Trophoblast cell (in vitro differentiated cells and primary cell): Measurements from ENCODE around the gene TADA2B.

Experiments used
- DNase-seq, 2 donors: peaks; one replicate each; pipeline ENCODE4 v3.0.0-alpha.2; 2016
- H2AFZ ChIP-seq: 2 replicates; pipeline ENCODE4 v1.6.1; 2013; ENCODE audit warnings: low read length, moderate library complexity, mild to moderate bottlenecking; ENCODE audit not compliant: insufficient read depth, poor library complexity
- H2AK5ac ChIP-seq: 2 replicates; pipeline ENCODE4 v1.6.1; 2013; ENCODE audit warnings: mild to moderate bottlenecking, low read length
- H2BK120ac ChIP-seq: 2 replicates; pipeline ENCODE4 v1.6.1; 2013; ENCODE audit warnings: low read length, mild to moderate bottlenecking, moderate library complexity; ENCODE audit not compliant: insufficient read depth, poor library complexity
- H2BK12ac ChIP-seq: 2 replicates; pipeline ENCODE4 v1.6.1; 2013; ENCODE audit warnings: mild to moderate bottlenecking, low read length, moderate library complexity
- H2BK5ac ChIP-seq: 2 replicates; pipeline ENCODE4 v1.6.1; 2013; ENCODE audit warnings: low read length, low read depth, moderate library complexity, mild to moderate bottlenecking; ENCODE audit not compliant: poor library complexity
- H3K14ac ChIP-seq: 2 replicates; pipeline ENCODE4 v1.6.1; 2013; ENCODE audit warnings: mild to moderate bottlenecking, low read length
- H3K18ac ChIP-seq: 2 replicates; pipeline ENCODE4 v1.6.1; 2013; ENCODE audit warnings: mild to moderate bottlenecking, low read length
- H3K23ac ChIP-seq: 2 replicates; pipeline ENCODE4 v1.6.1; 2013; ENCODE audit warnings: low read length
- H3K27ac ChIP-seq: 2 replicates; pipeline ENCODE4 v1.5.1; 2013; ENCODE audit warnings: low read depth, mild to moderate bottlenecking, inconsistent platforms, low read length, moderate library complexity
- H3K27me3 ChIP-seq: 2 replicates; pipeline ENCODE4 v1.6.1; 2013; ENCODE audit warnings: inconsistent platforms, mild to moderate bottlenecking, low read length, moderate library complexity; ENCODE audit not compliant: insufficient read depth
- H3K36me3 ChIP-seq, 2 experiments: 1 replicate in 1 of 2; 2 replicates in 1 of 2; pipeline ENCODE4 v1.6.1; 2013; ENCODE audit warnings: low read length in 2 of 2, mild to moderate bottlenecking in 2 of 2, moderate library complexity in 1 of 2; ENCODE audit not compliant: insufficient read depth in 2 of 2, control insufficient read depth in 1 of 2
- H3K4ac ChIP-seq: 2 replicates; pipeline ENCODE4 v1.6.1; 2013; ENCODE audit warnings: low read depth, mild to moderate bottlenecking, low read length, moderate library complexity
- H3K4me1 ChIP-seq, 2 experiments: 1 replicate in 1 of 2; 2 replicates in 1 of 2; pipeline ENCODE4 v1.6.1; 2013; ENCODE audit warnings: low read length in 2 of 2, mild to moderate bottlenecking in 2 of 2, moderate library complexity in 1 of 2; ENCODE audit not compliant: insufficient read depth in 2 of 2, control insufficient read depth in 1 of 2
- H3K4me2 ChIP-seq: 2 replicates; pipeline ENCODE4 v1.6.1; 2013; ENCODE audit warnings: inconsistent platforms, mild to moderate bottlenecking, low read length, moderate library complexity
- H3K4me3 ChIP-seq: 2 replicates; pipeline ENCODE4 v1.5.1; 2013; ENCODE audit warnings: mild to moderate bottlenecking, low read depth, low read length, inconsistent platforms
- H3K79me1 ChIP-seq: one replicate; pipeline ENCODE4 v1.6.1; 2013; ENCODE audit warnings: low read length
- H3K79me2 ChIP-seq: 2 replicates; pipeline ENCODE4 v1.6.1; 2013; ENCODE audit warnings: low read length, mild to moderate bottlenecking; ENCODE audit not compliant: control insufficient read depth, insufficient read depth, poor library complexity
- H3K9ac ChIP-seq: 2 replicates; pipeline ENCODE4 v1.6.1; 2013; ENCODE audit warnings: mild to moderate bottlenecking, low read length
- H3K9me3 ChIP-seq: 2 replicates; pipeline ENCODE4 v1.6.1; 2013; ENCODE audit warnings: low read depth, mild to moderate bottlenecking, control low read depth, inconsistent platforms, low read length; ENCODE audit not compliant: insufficient read depth
- H4K12ac ChIP-seq: 2 replicates; pipeline ENCODE4 v1.6.1; 2013; ENCODE audit warnings: low read depth, mild to moderate bottlenecking, low read length, moderate library complexity
- H4K8ac ChIP-seq: 2 replicates; pipeline ENCODE4 v1.6.1; 2013; ENCODE audit warnings: low read depth, mild to moderate bottlenecking, low read length, moderate library complexity
- H4K91ac ChIP-seq: one replicate; pipeline ENCODE4 v1.6.1; 2013; ENCODE audit warnings: low read depth, mild to moderate bottlenecking, low read length, moderate library complexity
- WGBS: extraction: QIAGEN DNeasy Blood & Tissue Kit; methylation state at CpG from one replicate; pipeline ENCODE4 v1.1.7; 2013; ENCODE audit warnings: missing lambda C conversion rate; ENCODE audit not compliant: insufficient read length, insufficient coverage; ENCODE audit errors: extremely low coverage; 5-methylcytosine and 5-hydroxymethylcytosine counted together

TADA2B gene

DNA sequence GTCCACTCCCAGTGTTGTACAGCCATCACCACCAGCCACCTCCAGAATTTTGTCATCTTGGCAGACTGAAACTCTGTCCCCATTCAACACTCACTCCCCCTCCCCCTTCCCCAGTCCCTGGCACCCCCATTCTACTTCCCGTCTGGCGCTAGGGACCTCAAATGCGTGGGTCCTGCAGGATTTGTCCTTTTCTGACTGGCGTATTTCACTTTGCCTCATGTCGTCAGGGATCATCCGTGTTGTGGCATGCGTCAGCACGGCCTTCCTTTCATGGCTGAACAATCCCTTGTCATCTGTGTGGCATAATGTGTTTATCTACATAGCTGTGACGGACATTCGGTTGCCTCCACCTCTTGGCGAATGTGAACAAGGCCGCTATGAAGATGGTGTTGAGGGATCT, 5.5 kb downstream of the TADA2B start:
- Histone ChIP-seq H2AFZ (no peak overlapping the region), H3K4ac (no peak overlapping the region), H3K27ac (no peak overlapping the region), H3K14ac (no peak overlapping the region), H3K27me3 (no peaks in the 10 kb centered on the region), H4K91ac (no peak overlapping the region), H3K4me2 (no peak overlapping the region), H3K9ac (no peak overlapping the region), H3K79me2 (peaks cover 19% of the 10 kb centered on the region), H3K4me3 (no peak overlapping the region), H3K23ac (no peak overlapping the region), H2BK12ac (no peak overlapping the region), H3K36me3 (peaks cover 7 to 23% of the 10 kb centered on the region in 2 experiments), H3K4me1 (peaks cover 12 to 16% of the 10 kb centered on the region in 2 experiments), H2BK120ac (no peak overlapping the region), H3K18ac (no peak overlapping the region), H3K9me3 (peaks cover 5% of the 10 kb centered on the region), H4K12ac (no peak overlapping the region), H2AK5ac (no peak overlapping the region), H2BK5ac (no peak overlapping the region), H3K79me1 (peaks cover 6% of the 10 kb centered on the region), H4K8ac (no peak overlapping the region)
- WGBS = no CpG with 5 or more reads among the region's 12 CpGs
- DNase-seq = no peak

DNA sequence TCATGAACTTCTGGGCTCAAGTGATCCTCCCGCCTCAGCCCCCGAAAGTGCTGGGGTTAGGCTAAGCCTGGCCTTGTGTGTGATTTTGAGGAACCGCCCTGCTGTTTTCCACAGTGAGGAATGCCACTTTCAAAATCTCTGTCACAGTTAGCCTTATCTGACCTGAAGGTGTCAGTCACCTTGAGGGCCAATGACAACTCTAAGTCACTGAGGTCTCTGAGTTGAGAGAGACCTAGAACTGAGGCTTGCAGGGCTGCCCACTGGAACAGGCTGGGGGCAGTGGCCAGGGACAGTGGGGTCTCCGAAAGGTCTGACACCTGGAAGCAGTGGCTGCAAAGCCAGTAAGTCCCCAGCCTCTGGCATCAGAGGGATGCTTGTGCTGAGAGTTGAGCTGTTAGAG, 6.1 kb downstream of the TADA2B start:
- Histone ChIP-seq H3K36me3 (peaks cover 14 to 29% of the 10 kb centered on the region in 2 experiments), H2BK12ac (no peak overlapping the region), H3K14ac (no peak overlapping the region), H3K79me2 (peaks cover 12% of the 10 kb centered on the region), H3K4me2 (no peak overlapping the region), H3K18ac (no peak overlapping the region), H3K4ac (no peak overlapping the region), H2AFZ (no peak overlapping the region), H2BK5ac (no peak overlapping the region), H4K8ac (no peak overlapping the region), H2AK5ac (no peak overlapping the region), H3K4me3 (no peak overlapping the region), H3K27me3 (no peaks in the 10 kb centered on the region), H3K27ac (no peak overlapping the region), H3K9ac (no peak overlapping the region), H4K91ac (no peak overlapping the region), H3K23ac (no peak overlapping the region), H3K4me1 (peaks cover 7 to 14% of the 10 kb centered on the region in 2 experiments), H2BK120ac (no peak overlapping the region), H3K79me1 (no peaks in the 10 kb centered on the region), H4K12ac (no peak overlapping the region), H3K9me3 (peaks cover 5% of the 10 kb centered on the region)
- no peak for DNase-seq
- WGBS = no CpG with 5 or more reads among the region's 4 CpGs

- no peak overlapping the region for H4K12ac ChIP-seq
- H3K9ac ChIP-seq = no peak overlapping the region
- no peak overlapping the region for H4K91ac ChIP-seq
- H3K4me1 ChIP-seq = peaks cover 3 to 9% of the 10 kb centered on the region in 2 experiments
- H2AFZ ChIP-seq = no peak overlapping the region
- no peak overlapping the region for H3K23ac ChIP-seq
- no peak overlapping the region for H4K8ac ChIP-seq
- H2BK120ac ChIP-seq = no peak overlapping the region
- no peak overlapping the region for H2AK5ac ChIP-seq
- peaks cover 5% of the 10 kb centered on the region for H3K9me3 ChIP-seq
- WGBS = no CpG with 5 or more reads among the region's 11 CpGs
- no peak overlapping the region for H3K4ac ChIP-seq
- H3K18ac ChIP-seq = no peak overlapping the region
- no peak overlapping the region for H2BK5ac ChIP-seq
- peaks cover 18 to 34% of the 10 kb centered on the region in 2 experiments for H3K36me3 ChIP-seq
- no peak overlapping the region for H3K27ac ChIP-seq
- no peaks in the 10 kb centered on the region for H3K27me3 ChIP-seq
- H3K4me2 ChIP-seq = no peak overlapping the region
- no peak overlapping the region for H3K4me3 ChIP-seq
- H3K14ac ChIP-seq = no peak overlapping the region
- peaks cover 8% of the 10 kb centered on the region for H3K79me2 ChIP-seq
- DNase-seq = no peak
- no peaks in the 10 kb centered on the region for H3K79me1 ChIP-seq
- H2BK12ac ChIP-seq = no peak overlapping the region
Observed at GRCh38 chr4:7049739-7050138, 6.6 kb downstream of the TADA2B start.

DNA sequence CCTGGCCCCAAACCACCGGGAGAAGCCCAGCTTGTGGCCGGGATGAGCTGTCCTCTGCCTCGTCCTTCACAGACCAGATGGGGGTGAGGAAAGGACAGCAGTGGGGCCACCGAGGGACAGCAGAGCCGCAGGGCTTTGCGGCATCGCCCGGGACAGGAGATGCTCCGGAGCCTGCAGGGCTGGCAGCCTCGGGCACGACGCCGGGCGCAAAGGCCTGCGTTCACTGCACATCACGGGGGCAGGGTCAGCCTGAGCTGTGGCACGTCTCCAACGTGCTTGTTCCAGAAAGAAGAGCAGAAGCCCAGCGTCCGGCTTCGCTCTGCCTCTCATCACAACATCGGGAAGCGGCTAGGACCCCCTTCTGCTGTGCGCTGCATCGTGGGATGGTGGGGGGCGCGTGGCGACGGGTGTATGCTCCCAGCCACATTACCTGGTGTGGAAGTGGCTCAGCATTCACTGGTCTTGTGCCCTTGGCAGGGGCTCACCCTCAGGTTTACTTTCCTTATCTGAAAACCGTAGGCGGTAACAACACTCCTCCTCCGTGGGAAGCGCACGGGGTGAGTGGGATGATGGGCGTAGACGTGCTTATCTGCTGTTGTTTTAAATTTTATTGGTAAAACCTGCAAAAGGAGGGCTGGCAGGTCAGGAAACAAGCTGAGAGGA, 7.4 kb downstream of the TADA2B start:
- Histone ChIP-seq H3K9ac (no peak overlapping the region), H3K36me3 (peaks cover 24 to 39% of the 10 kb centered on the region in 2 experiments)

More for the DNA sequence above, 7.4 kb downstream of the TADA2B start:
- Histone ChIP-seq H3K79me2 (peaks cover 7% of the 10 kb centered on the region), H2AFZ (no peak overlapping the region), H3K4me1 (peaks cover 0 to 4% of the 10 kb centered on the region in 2 experiments), H3K18ac (no peak overlapping the region), H3K27ac (no peak overlapping the region), H4K12ac (no peak overlapping the region), H3K79me1 (no peaks in the 10 kb centered on the region), H3K4me2 (no peak overlapping the region), H2BK120ac (no peak overlapping the region), H3K9me3 (peaks cover 5% of the 10 kb centered on the region), H3K27me3 (no peaks in the 10 kb centered on the region), H3K23ac (no peak overlapping the region), H4K8ac (no peak overlapping the region), H3K14ac (no peak overlapping the region), H3K4me3 (no peak overlapping the region), H2AK5ac (no peak overlapping the region), H3K4ac (no peak overlapping the region), H2BK5ac (no peak overlapping the region), H2BK12ac (no peak overlapping the region), H4K91ac (no peak overlapping the region)
- DNase-seq = no peak
- WGBS = no CpG with 5 or more reads among the region's 36 CpGs
